Astrocyte (in vitro differentiated cells and primary cell): ENCODE measurements around the gene GMCL2. TPM values are rescaled to one million over a fixed set of nuclear protein-coding genes. Genes with fewer than 3 reads are reported as not detected.

Experiments used
- DNase-seq: peaks from one replicate; pipeline ENCODE4 v3.0.0-alpha.2; 2010; ENCODE audit warnings: low read depth
- FAIRE-seq: peaks from 2 replicates; lab custom pipeline; 2011; peaks lifted over from hg19 to GRCh38; lab: Jason Lieb, UNC
- H2AFZ ChIP-seq: 2 replicates; pipeline ENCODE4 v1.6.0; 2012; ENCODE audit warnings: low read depth, low read length, inconsistent platforms
- H3K27ac ChIP-seq: 2 replicates; pipeline ENCODE4 v1.5.1; 2011; ENCODE audit warnings: low read depth, low read length, inconsistent platforms
- H3K27me3 ChIP-seq: 2 replicates; pipeline ENCODE4 v1.6.0; 2011; ENCODE audit warnings: low read length, inconsistent platforms; ENCODE audit not compliant: insufficient read depth
- H3K36me3 ChIP-seq: 2 replicates; pipeline ENCODE4 v1.5.1; 2011; ENCODE audit warnings: low read length, inconsistent platforms; ENCODE audit not compliant: insufficient read depth
- H3K4me1 ChIP-seq: 2 replicates; pipeline ENCODE4 v1.5.1; 2011; ENCODE audit warnings: low read length, inconsistent platforms; ENCODE audit not compliant: insufficient read depth
- H3K4me2 ChIP-seq: 2 replicates; pipeline ENCODE4 v1.6.0; 2012; ENCODE audit warnings: low read length, inconsistent platforms
- H3K4me3 ChIP-seq: 2 replicates; pipeline ENCODE4 v1.5.1; 2011; ENCODE audit warnings: low read depth, mild to moderate bottlenecking, low read length, inconsistent platforms; ENCODE audit not compliant: insufficient read depth
- H3K79me2 ChIP-seq: 2 replicates; pipeline ENCODE4 v1.6.0; 2012; ENCODE audit warnings: mild to moderate bottlenecking, low read length, inconsistent platforms; ENCODE audit not compliant: insufficient read depth
- H3K9ac ChIP-seq: 2 replicates; pipeline ENCODE4 v1.6.0; 2012; ENCODE audit warnings: mild to moderate bottlenecking, low read length, inconsistent platforms
- H3K9me3 ChIP-seq: 2 replicates; pipeline ENCODE4 v1.5.1; 2012; ENCODE audit warnings: low read depth, mild to moderate bottlenecking, low read length, inconsistent platforms; ENCODE audit not compliant: insufficient read depth
- H4K20me1 ChIP-seq: 2 replicates; pipeline ENCODE4 v1.6.0; 2012; ENCODE audit warnings: low read length, inconsistent platforms; ENCODE audit not compliant: insufficient read depth
- H3K27ac Mint-ChIP-seq: one replicate; pipeline ENCODE4 v1.8.0; 2021; ENCODE audit warnings: mild to moderate bottlenecking, mixed read lengths; ENCODE audit not compliant: unreplicated experiment
- H3K27me3 Mint-ChIP-seq: one replicate; pipeline ENCODE4 v1.8.0; 2021; ENCODE audit warnings: low read depth, mixed read lengths; ENCODE audit not compliant: unreplicated experiment
- H3K36me3 Mint-ChIP-seq: one replicate; pipeline ENCODE4 v1.8.0; 2021; ENCODE audit warnings: low read depth, mixed read lengths; ENCODE audit not compliant: unreplicated experiment
- H3K4me1 Mint-ChIP-seq: one replicate; pipeline ENCODE4 v1.8.0; 2021; ENCODE audit warnings: low read depth, mixed read lengths; ENCODE audit not compliant: unreplicated experiment
- H3K4me3 Mint-ChIP-seq: one replicate; pipeline ENCODE4 v1.8.0; 2021; ENCODE audit warnings: mild to moderate bottlenecking, moderate library complexity, mixed read lengths; ENCODE audit not compliant: unreplicated experiment
- H3K9me3 Mint-ChIP-seq: one replicate; pipeline ENCODE4 v1.8.0; 2021; ENCODE audit warnings: mild to moderate bottlenecking, mixed read lengths; ENCODE audit not compliant: unreplicated experiment
- CTCF ChIP-seq: IDR thresholded peaks from 2 replicates; pipeline ENCODE4 v1.5.1; 2011; ENCODE audit warnings: low read depth, mild to moderate bottlenecking, inconsistent platforms, low read length, moderate library complexity; ENCODE audit not compliant: insufficient read depth
- EZH2 ChIP-seq: IDR thresholded peaks from 2 replicates; pipeline ENCODE4 v1.6.1; 2012; ENCODE audit warnings: mild to moderate bottlenecking, low read length, inconsistent platforms; ENCODE audit not compliant: insufficient read depth
- total RNA-seq: library from RNA; stranded (reverse); gene quantifications from 2 replicates; pipeline ENCODE4 v1.2.1, GENCODE V29; 2021

Gene GMCL2
- total RNA-seq, 1 donor from 2014 or later, result not detected

GRCh38 chr5:178136990-178137389 is 50.2 kb downstream of the GMCL2 start:
- no peak for TF ChIP-seq EZH2
- TF ChIP-seq CTCF, result no peak
- H2AFZ ChIP-seq, result no peak overlapping the region
- no peaks in the 10 kb centered on the region for H3K4me1 Mint-ChIP-seq
- H3K9me3 ChIP-seq, result no peaks in the 10 kb centered on the region
- H3K27me3 ChIP-seq, result no peaks in the 10 kb centered on the region
- no peak overlapping the region for H3K9ac ChIP-seq
- no peak overlapping the region for H3K4me2 ChIP-seq
- no peaks in the 10 kb centered on the region for H3K9me3 Mint-ChIP-seq
- H3K27ac Mint-ChIP-seq, result peak overlapping the region; percentile 5
- no peaks in the 10 kb centered on the region for H3K36me3 Mint-ChIP-seq
- H4K20me1 ChIP-seq, result peaks cover 22% of the 10 kb centered on the region
- H3K27ac ChIP-seq, result no peak overlapping the region
- peaks cover 7% of the 10 kb centered on the region for H3K36me3 ChIP-seq
- no peaks in the 10 kb centered on the region for H3K4me1 ChIP-seq
- no peak for DNase-seq
- H3K4me3 ChIP-seq, result no peak overlapping the region
- H3K79me2 ChIP-seq, result peaks cover 23% of the 10 kb centered on the region
- no peak for FAIRE-seq
- H3K4me3 Mint-ChIP-seq, result no peak overlapping the region
- no peaks in the 10 kb centered on the region for H3K27me3 Mint-ChIP-seq

Other genes starting within 250 kb of the GMCL2 start
- gene PROP1, start 191.1 kb downstream of the GMCL2 start, total RNA-seq, result not detected in 2 replicates
- gene N4BP3, start 73.8 kb downstream of the GMCL2 start, total RNA-seq, result 0.75 and 1.3 TPM in 2 replicates
- 14.3 and 15.7 TPM in 2 replicates for gene RMND5B, start 56.4 kb downstream of the GMCL2 start, total RNA-seq
- gene NHP2, start 33.5 kb downstream of the GMCL2 start, total RNA-seq, result 135 and 149 TPM in 2 replicates
- 184 and 199 TPM in 2 replicates for gene HNRNPAB, start 17.2 kb upstream of the GMCL2 start, total RNA-seq
- gene PHYKPL, start 45.4 kb upstream of the GMCL2 start, total RNA-seq, result 26.5 and 27.5 TPM in 2 replicates